Measurements from ENCODE around the gene GPA33.
"Not testable (repeated sequence)": the region's sequence is repeated elsewhere in the genome, so short reads cannot be mapped to it uniquely, and the experiment has no call there.

The GPA33 gene

GRCh38 chr1:167033646-167034045 lies 56.5 kb downstream of the GPA33 start:
- DNase-seq (ENCODE audit: low read depth), result no peak
- H3K4me3 ChIP-seq (ENCODE audit: low read depth, low read length), result no peak overlapping the region
- TF ChIP-seq POLR2A (IDR thresholded peaks at IDR 0.05; ENCODE audit: extremely low read depth, insufficient read length), result no peak
- TF ChIP-seq MYC (IDR thresholded peaks at IDR 0.05; ENCODE audit: low read depth, low read length), result no peak
- no peak for TF ChIP-seq MAX (IDR thresholded peaks at IDR 0.05; ENCODE audit: low read depth, low read length)
- TF ChIP-seq CTCF (IDR thresholded peaks at IDR 0.05; ENCODE audit: low read depth, low read length), result no peak

- not testable (repeated sequence) for DNase-seq (ENCODE audit: low read depth)
Observed at GRCh38 chr1:167029553-167029952, 60.6 kb downstream of the GPA33 start.

GRCh38 chr1:167022384-167022783 lies 67.8 kb downstream of the GPA33 start:
- no peak overlapping the region for H3K4me3 ChIP-seq (ENCODE audit: low read depth, low read length)
- no peak for TF ChIP-seq POLR2A (IDR thresholded peaks at IDR 0.05; ENCODE audit: extremely low read depth, insufficient read length)
- no peak for TF ChIP-seq CTCF (IDR thresholded peaks at IDR 0.05; ENCODE audit: low read depth, low read length)
- TF ChIP-seq MYC (IDR thresholded peaks at IDR 0.05; ENCODE audit: low read depth, low read length), result no peak
- no peak for TF ChIP-seq MAX (IDR thresholded peaks at IDR 0.05; ENCODE audit: low read depth, low read length)
- no peak for DNase-seq (ENCODE audit: low read depth)

More at GRCh38 chr1:167029553-167029952, 60.6 kb downstream of the GPA33 start:
- H3K4me3 ChIP-seq (ENCODE audit: low read depth, low read length), result not testable (repeated sequence)

- DNase-seq (ENCODE audit: low read depth), result peak; percentile 55
- no peak overlapping the region for H3K4me3 ChIP-seq (ENCODE audit: low read depth, low read length)
- no peak for TF ChIP-seq MYC (IDR thresholded peaks at IDR 0.05; ENCODE audit: low read depth, low read length)
- TF ChIP-seq CTCF (IDR thresholded peaks at IDR 0.05; ENCODE audit: low read depth, low read length), result no peak
- no peak for TF ChIP-seq MAX (IDR thresholded peaks at IDR 0.05; ENCODE audit: low read depth, low read length)
- no peak for TF ChIP-seq POLR2A (IDR thresholded peaks at IDR 0.05; ENCODE audit: extremely low read depth, insufficient read length)
Observed at GRCh38 chr1:167016100-167016750, 74.0 kb downstream of the GPA33 start.

- TF ChIP-seq POLR2A (IDR thresholded peaks at IDR 0.05; ENCODE audit: extremely low read depth, insufficient read length) (no peak), MAX (IDR thresholded peaks at IDR 0.05; ENCODE audit: low read depth, low read length) (no peak), CTCF (IDR thresholded peaks at IDR 0.05; ENCODE audit: low read depth, low read length) (no peak), MYC (IDR thresholded peaks at IDR 0.05; ENCODE audit: low read depth, low read length) (no peak)
- no peak overlapping the region for H3K4me3 ChIP-seq (ENCODE audit: low read depth, low read length)
- no peak for DNase-seq (ENCODE audit: low read depth)
Observed at GRCh38 chr1:167013108-167013929, 76.9 kb downstream of the GPA33 start.

GRCh38 chr1:167012570-167012969 lies 77.6 kb downstream of the GPA33 start:
- TF ChIP-seq POLR2A (IDR thresholded peaks at IDR 0.05; ENCODE audit: extremely low read depth, insufficient read length) (no peak), MYC (IDR thresholded peaks at IDR 0.05; ENCODE audit: low read depth, low read length) (no peak), MAX (IDR thresholded peaks at IDR 0.05; ENCODE audit: low read depth, low read length) (no peak), CTCF (IDR thresholded peaks at IDR 0.05; ENCODE audit: low read depth, low read length) (no peak)
- no peak for DNase-seq (ENCODE audit: low read depth)

More at GRCh38 chr1:167012570-167012969, 77.6 kb downstream of the GPA33 start:
- H3K4me3 ChIP-seq (ENCODE audit: low read depth, low read length), result no peak overlapping the region

Data from NB4 (cell line).